ENCODE data around the gene WWOX. TPM values are rescaled to one million over a fixed set of nuclear protein-coding genes. Genes with fewer than 3 reads are reported as not detected.

The WWOX gene
- total and polyA plus RNA-seq, 2 of the 13 experiments (the other 11 are each of a cell fraction or from before 2014, with no cell fraction given): 9.1 to 37.4 TPM

DNA sequence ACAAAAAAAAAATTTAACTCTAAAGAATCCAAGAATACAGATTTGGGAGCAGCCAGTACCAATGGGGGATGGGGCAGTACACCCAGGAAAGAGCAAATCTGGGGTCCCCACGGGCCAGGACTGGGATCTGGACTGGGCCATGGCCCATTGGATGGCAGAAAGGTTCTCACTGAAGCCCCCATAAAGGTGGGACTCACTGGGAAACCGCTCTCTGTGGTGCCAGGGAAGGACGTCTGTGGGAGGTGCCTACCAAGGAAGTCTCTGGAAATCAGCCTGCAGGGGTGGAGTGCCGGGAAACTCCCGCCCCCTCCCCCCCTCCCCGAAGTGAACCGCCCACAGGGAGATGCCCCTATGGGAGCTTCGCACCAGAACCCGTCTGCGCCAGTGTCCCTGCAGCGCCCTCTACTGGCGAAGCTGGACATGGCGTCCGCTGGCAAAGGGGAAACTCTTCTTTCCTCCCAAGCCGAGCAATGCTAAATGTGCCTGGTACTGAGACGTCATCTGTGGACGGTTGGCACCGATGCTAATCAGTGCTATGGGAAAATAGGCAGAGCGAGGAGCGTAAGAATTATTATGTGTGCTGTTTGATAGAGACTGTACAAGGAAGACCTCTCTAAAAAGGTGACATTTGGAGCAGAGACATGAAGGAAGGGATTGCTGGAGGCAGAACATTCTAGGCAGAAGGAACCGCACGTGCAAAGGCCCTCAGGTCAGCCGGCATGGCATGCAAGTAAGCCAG lies 671.1 kb downstream of the WWOX start (continued):
- TF ChIP-seq, protein P1, sequence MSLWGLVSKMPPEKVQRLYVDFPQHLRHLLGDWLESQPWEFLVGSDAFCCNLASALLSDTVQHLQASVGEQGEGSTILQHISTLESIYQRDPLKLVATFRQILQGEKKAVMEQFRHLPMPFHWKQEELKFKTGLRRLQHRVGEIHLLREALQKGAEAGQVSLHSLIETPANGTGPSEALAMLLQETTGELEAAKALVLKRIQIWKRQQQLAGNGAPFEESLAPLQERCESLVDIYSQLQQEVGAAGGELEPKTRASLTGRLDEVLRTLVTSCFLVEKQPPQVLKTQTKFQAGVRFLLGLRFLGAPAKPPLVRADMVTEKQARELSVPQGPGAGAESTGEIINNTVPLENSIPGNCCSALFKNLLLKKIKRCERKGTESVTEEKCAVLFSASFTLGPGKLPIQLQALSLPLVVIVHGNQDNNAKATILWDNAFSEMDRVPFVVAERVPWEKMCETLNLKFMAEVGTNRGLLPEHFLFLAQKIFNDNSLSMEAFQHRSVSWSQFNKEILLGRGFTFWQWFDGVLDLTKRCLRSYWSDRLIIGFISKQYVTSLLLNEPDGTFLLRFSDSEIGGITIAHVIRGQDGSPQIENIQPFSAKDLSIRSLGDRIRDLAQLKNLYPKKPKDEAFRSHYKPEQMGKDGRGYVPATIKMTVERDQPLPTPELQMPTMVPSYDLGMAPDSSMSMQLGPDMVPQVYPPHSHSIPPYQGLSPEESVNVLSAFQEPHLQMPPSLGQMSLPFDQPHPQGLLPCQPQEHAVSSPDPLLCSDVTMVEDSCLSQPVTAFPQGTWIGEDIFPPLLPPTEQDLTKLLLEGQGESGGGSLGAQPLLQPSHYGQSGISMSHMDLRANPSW (CRISPR knock-in tag; IDR thresholded peaks at IDR 0.05; ENCODE audit: borderline replicate concordance): no peak
- TF ChIP-seq CEBPB (IDR thresholded peaks at IDR 0.05; ENCODE audit: borderline replicate concordance, low read depth, low read length) (no peak), ATRX (CRISPR knock-in tag; IDR thresholded peaks at IDR 0.05; ENCODE audit: borderline replicate concordance) (no peak), TSC22D2 (CRISPR knock-in tag; IDR thresholded peaks at IDR 0.05; ENCODE audit: borderline replicate concordance) (0 out of 2 replicates have a peak, but pooled peaks have one; percentile 65), RFXAP (CRISPR knock-in tag; IDR thresholded peaks at IDR 0.05; ENCODE audit: borderline replicate concordance) (peak; percentile 37; the same call in 1 of the 2 replicates), NR2C2 (CRISPR knock-in tag; IDR thresholded peaks at IDR 0.05; ENCODE audit: borderline replicate concordance) (no peak), SALL2 (CRISPR knock-in tag; IDR thresholded peaks at IDR 0.05) (0 out of 2 replicates have a peak, but pooled peaks have one; percentile 58), ZNF644 (CRISPR knock-in tag; IDR thresholded peaks at IDR 0.05; ENCODE audit: low read depth) (no peak), ZNF530 (CRISPR knock-in tag; IDR thresholded peaks at IDR 0.05; ENCODE audit: low read depth) (no peak), GPN1 (CRISPR knock-in tag; IDR thresholded peaks at IDR 0.05; ENCODE audit: borderline replicate concordance) (no peak; the same call in 1 of the 2 replicates), SRY (CRISPR knock-in tag; IDR thresholded peaks at IDR 0.05) (no peak), FOXK2 (IDR thresholded peaks at IDR 0.05) (no peak), RBM22 (optimal IDR thresholded peaks at IDR 0.05; ENCODE audit: low read length) (no peak), DR1 (CRISPR knock-in tag; IDR thresholded peaks at IDR 0.05) (0 out of 2 replicates have a peak, but pooled peaks have one; percentile 33)
- TF ChIP-seq, protein P2, sequence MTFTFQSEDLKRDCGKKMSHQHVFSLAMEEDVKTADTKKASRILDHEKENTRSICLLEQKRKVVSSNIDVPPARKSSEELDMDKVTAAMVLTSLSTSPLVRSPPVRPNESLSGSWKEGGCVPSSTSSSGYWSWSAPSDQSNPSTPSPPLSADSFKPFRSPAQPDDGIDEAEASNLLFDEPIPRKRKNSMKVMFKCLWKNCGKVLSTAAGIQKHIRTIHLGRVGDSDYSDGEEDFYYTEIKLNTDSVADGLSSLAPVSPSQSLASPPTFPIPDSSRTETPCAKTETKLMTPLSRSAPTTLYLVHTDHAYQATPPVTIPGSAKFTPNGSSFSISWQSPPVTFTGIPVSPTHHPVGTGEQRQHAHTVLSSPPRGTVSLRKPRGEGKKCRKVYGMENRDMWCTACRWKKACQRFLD (CRISPR knock-in tag; IDR thresholded peaks at IDR 0.05; ENCODE audit: borderline replicate concordance): no peak
- TF ChIP-seq, protein P3, sequence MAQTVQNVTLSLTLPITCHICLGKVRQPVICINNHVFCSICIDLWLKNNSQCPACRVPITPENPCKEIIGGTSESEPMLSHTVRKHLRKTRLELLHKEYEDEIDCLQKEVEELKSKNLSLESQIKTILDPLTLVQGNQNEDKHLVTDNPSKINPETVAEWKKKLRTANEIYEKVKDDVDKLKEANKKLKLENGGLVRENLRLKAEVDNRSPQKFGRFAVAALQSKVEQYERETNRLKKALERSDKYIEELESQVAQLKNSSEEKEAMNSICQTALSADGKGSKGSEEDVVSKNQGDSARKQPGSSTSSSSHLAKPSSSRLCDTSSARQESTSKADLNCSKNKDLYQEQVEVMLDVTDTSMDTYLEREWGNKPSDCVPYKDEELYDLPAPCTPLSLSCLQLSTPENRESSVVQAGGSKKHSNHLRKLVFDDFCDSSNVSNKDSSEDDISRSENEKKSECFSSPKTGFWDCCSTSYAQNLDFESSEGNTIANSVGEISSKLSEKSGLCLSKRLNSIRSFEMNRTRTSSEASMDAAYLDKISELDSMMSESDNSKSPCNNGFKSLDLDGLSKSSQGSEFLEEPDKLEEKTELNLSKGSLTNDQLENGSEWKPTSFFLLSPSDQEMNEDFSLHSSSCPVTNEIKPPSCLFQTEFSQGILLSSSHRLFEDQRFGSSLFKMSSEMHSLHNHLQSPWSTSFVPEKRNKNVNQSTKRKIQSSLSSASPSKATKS (CRISPR knock-in tag; IDR thresholded peaks at IDR 0.05): no peak
- TF ChIP-seq, protein P4, sequence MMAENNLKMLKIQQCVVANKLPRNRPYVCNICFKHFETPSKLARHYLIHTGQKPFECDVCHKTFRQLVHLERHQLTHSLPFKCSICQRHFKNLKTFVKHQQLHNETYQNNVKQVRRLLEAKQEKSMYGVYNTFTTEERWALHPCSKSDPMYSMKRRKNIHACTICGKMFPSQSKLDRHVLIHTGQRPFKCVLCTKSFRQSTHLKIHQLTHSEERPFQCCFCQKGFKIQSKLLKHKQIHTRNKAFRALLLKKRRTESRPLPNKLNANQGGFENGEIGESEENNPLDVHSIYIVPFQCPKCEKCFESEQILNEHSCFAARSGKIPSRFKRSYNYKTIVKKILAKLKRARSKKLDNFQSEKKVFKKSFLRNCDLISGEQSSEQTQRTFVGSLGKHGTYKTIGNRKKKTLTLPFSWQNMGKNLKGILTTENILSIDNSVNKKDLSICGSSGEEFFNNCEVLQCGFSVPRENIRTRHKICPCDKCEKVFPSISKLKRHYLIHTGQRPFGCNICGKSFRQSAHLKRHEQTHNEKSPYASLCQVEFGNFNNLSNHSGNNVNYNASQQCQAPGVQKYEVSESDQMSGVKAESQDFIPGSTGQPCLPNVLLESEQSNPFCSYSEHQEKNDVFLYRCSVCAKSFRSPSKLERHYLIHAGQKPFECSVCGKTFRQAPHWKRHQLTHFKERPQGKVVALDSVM (CRISPR knock-in tag; IDR thresholded peaks at IDR 0.05): no peak
- TF ChIP-seq, protein P5, sequence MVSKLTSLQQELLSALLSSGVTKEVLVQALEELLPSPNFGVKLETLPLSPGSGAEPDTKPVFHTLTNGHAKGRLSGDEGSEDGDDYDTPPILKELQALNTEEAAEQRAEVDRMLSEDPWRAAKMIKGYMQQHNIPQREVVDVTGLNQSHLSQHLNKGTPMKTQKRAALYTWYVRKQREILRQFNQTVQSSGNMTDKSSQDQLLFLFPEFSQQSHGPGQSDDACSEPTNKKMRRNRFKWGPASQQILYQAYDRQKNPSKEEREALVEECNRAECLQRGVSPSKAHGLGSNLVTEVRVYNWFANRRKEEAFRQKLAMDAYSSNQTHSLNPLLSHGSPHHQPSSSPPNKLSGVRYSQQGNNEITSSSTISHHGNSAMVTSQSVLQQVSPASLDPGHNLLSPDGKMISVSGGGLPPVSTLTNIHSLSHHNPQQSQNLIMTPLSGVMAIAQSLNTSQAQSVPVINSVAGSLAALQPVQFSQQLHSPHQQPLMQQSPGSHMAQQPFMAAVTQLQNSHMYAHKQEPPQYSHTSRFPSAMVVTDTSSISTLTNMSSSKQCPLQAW (CRISPR knock-in tag; IDR thresholded peaks at IDR 0.05): peak; percentile 51
